HG02973 (cell line): ENCODE results near the gene DAPK3.
"Not testable (repeated sequence)": the region's sequence is repeated elsewhere in the genome, so short reads cannot be mapped to it uniquely, and the experiment has no call there.

Source experiments
- ATAC-seq: cut with Tn5 transposase; IDR thresholded peaks from one replicate; pipeline ENCODE4 v1.9.1; 2021; ENCODE audit warnings: moderate library complexity; ENCODE audit not compliant: unreplicated experiment

DAPK3 gene

GRCh38 chr19:3961007-3961406, 9.9 kb downstream of the DAPK3 start:
- no peak for ATAC-seq

GRCh38 chr19:3959766-3960131, 11.2 kb downstream of the DAPK3 start:
- no peak for ATAC-seq

- no peak for ATAC-seq
These were observed 11.8 kb downstream of the DAPK3 start for GRCh38 chr19:3958836-3959765.

GRCh38 chr19:3955688-3956087, 15.2 kb downstream of the DAPK3 start:
- no peak for ATAC-seq

- not testable (repeated sequence) for ATAC-seq
These were observed 15.6 kb downstream of the DAPK3 start for GRCh38 chr19:3955276-3955675.

DNA sequence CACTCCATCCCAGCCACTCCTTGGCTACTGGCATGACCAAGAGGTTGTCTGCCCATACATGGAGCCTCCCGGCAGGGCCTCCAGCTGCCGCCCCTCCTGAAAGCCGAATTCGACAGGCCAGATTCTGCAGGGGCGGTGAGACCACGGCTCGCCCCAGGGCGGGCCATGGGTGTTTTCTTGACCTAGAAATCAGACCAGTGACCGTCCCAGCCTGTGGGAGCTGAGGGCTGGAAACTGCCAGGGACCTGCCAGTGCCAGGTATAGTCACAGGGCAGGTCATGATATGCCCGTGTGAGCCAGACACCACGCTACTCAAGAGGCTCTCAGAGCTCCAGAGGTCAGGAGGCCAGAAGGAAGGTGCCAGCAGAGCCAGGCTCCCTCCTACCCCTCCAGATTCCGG, 16.8 kb downstream of the DAPK3 start:
- ATAC-seq = no peak

DNA sequence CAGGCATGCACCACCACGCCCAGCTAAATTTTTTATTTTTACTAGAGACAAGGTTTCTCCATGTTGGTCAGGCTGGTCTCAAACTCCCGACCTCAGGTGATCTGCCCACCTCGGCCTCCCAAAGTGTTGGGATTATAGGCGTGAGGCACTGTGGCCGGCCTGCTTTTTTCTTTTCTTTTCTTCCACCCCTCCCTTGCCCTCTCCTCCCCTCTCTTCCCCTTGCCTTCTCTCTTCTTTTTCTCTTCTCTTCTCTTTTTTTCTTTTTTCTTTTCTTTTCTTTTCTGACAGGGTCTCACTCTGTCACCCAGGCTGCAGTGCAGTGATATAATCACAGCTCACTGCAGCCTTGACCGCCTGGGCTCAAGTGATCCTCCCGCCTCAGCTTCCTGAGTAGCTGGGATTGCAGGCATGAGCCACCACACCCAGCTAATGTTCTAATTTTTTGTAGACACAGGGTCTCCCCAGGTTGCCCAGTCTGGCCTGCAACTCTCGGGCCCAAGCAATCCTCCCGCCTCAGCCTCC, 18.1 kb downstream of the DAPK3 start:
- not testable (repeated sequence) for ATAC-seq

- no peak for ATAC-seq
These were observed 19.7 kb downstream of the DAPK3 start for GRCh38 chr19:3950871-3951861.

GRCh38 chr19:3949997-3950859, 20.7 kb downstream of the DAPK3 start:
- ATAC-seq = no peak

DNA sequence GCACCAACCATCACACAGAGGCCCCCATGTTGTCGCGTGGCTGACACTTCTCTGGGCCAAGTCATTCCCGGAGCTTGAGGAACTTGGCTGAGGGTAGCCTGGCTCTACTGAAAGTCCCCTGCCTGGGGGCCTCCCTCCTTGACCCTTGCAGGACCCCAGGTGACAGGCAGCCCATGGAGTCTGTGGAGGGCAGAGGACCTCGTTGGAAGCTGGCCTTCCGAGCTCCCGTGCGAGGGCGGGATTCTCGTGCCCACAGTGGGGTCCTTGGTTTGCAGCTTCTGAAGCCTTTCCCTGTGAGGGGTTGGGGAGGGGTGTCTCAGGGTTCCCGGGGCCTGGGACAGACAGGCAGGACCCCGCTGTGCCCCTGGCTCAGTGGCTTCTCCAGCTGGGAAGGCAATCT, 21.6 kb downstream of the DAPK3 start:
- no peak for ATAC-seq

- not testable (repeated sequence) for ATAC-seq
These were observed 23.5 kb downstream of the DAPK3 start for GRCh38 chr19:3947316-3947933.

DNA sequence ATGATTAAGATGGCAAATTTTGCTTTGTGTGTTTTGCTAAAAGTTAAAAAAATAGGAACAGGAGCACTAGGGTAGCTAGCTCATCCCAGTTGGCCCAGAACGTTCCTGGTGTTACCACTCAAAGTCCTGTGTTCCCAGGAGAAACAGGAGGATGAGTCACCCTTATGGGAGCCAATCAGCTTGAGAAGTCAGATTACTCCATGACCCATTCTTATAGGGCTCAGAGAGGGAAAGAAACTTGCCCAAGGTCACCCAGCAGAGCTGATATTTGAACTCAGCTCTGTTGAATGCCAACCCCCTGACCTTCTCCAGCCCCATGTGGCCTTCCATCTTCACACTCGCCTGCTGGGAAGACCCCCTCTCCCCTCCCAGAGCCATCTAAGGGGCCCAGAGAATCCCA, 25.1 kb downstream of the DAPK3 start:
- ATAC-seq = no peak

DNA sequence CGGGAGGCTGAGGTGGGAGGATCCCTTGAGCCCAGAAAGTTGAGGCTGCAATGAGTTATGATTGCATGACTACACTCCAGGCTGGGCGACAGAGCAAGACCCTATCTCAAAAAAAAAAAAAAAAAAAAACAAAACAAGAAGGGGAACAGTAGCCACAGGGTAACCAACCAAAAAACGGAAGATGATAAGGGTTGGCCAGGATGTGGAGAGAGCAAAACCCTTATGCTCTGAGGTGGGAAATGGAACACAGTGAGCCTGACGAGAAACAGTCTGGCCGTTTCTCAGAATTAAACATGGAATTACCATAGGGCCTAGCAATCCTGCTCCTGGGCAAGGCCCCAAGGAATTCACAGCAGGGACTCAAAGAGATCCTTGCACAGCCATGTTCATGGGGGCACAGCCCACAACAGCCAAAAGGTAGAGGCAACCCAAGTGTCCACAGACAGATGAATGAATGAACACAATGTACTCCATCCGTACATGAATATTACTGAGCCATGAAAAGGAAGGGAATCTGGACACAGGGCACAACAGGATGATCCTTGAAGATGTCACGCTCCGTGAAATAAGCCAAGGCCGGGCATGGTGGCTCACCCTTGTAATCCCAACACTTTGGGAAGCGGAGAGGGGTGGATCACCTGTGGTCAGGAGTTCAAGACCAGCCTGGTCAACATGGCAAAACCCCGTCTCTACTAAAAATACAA, 26.7 kb downstream of the DAPK3 start:
- ATAC-seq = no peak

GRCh38 chr19:3942790-3943409, 28.0 kb downstream of the DAPK3 start:
- no peak for ATAC-seq

GRCh38 chr19:3938300-3938950, 32.5 kb downstream of the DAPK3 start:
- not testable (repeated sequence) for ATAC-seq

- no peak for ATAC-seq
These were observed 34.1 kb downstream of the DAPK3 start for GRCh38 chr19:3936506-3937442.
